Jurkat, Clone E6-1 (cell line): ENCODE results near the gene NR3C1.
"Not testable (repeated sequence)": the region's sequence is repeated elsewhere in the genome, so short reads cannot be mapped to it uniquely, and the experiment has no call there.

ENCODE experiments used
- DNase-seq: peaks from one replicate; pipeline ENCODE4 v3.0.0-alpha.2; 2011; ENCODE audit warnings: low read depth, low spot score
- H3K4me3 ChIP-seq: 2 replicates; pipeline ENCODE4 v1.5.1; 2011; ENCODE audit warnings: mild to moderate bottlenecking, low read length, control low read depth, moderate library complexity

The NR3C1 gene

GRCh38 chr5:143347046-143347445 is 56.4 kb downstream of the NR3C1 start:
- DNase-seq = no peak
- H3K4me3 ChIP-seq = no peak overlapping the region

- H3K4me3 ChIP-seq = no peak overlapping the region
Observed at GRCh38 chr5:143345671-143346440, 57.6 kb downstream of the NR3C1 start.

GRCh38 chr5:143343042-143343441 is 60.4 kb downstream of the NR3C1 start:
- no peak for DNase-seq
- H3K4me3 ChIP-seq = no peak overlapping the region

More at GRCh38 chr5:143345671-143346440, 57.6 kb downstream of the NR3C1 start:
- DNase-seq = no peak

GRCh38 chr5:143342607-143343006 is 60.9 kb downstream of the NR3C1 start:
- DNase-seq = no peak
- H3K4me3 ChIP-seq = no peak overlapping the region

- no peak overlapping the region for H3K4me3 ChIP-seq
- no peak for DNase-seq
Observed at GRCh38 chr5:143341807-143342570, 61.5 kb downstream of the NR3C1 start.

GRCh38 chr5:143340891-143341685 is 62.4 kb downstream of the NR3C1 start:
- H3K4me3 ChIP-seq = no peak overlapping the region
- DNase-seq = no peak

GRCh38 chr5:143338658-143339366 is 64.7 kb downstream of the NR3C1 start:
- DNase-seq = no peak
- H3K4me3 ChIP-seq = no peak overlapping the region

- H3K4me3 ChIP-seq = no peak overlapping the region
- no peak for DNase-seq
Observed at GRCh38 chr5:143337946-143338345, 65.5 kb downstream of the NR3C1 start.

GRCh38 chr5:143336485-143336884 is 67.0 kb downstream of the NR3C1 start:
- DNase-seq = no peak
- no peak overlapping the region for H3K4me3 ChIP-seq

- no peak overlapping the region for H3K4me3 ChIP-seq
- no peak for DNase-seq
Observed at GRCh38 chr5:143334903-143335302, 68.6 kb downstream of the NR3C1 start.

- not testable (repeated sequence) for DNase-seq, H3K4me3 ChIP-seq
Observed at GRCh38 chr5:143334380-143334779, 69.1 kb downstream of the NR3C1 start.

GRCh38 chr5:143331956-143332355 is 71.5 kb downstream of the NR3C1 start:
- DNase-seq = no peak
- H3K4me3 ChIP-seq = no peak overlapping the region

GRCh38 chr5:143329843-143330242 is 73.6 kb downstream of the NR3C1 start:
- no peak for DNase-seq
- H3K4me3 ChIP-seq = no peak overlapping the region

- no peak for DNase-seq
- no peak overlapping the region for H3K4me3 ChIP-seq
Observed at GRCh38 chr5:143328589-143329220, 74.8 kb downstream of the NR3C1 start.

GRCh38 chr5:143325086-143325485 is 78.4 kb downstream of the NR3C1 start:
- H3K4me3 ChIP-seq, DNase-seq: not testable (repeated sequence)

GRCh38 chr5:143322931-143323630 is 80.4 kb downstream of the NR3C1 start:
- not testable (repeated sequence) for H3K4me3 ChIP-seq, DNase-seq

- H3K4me3 ChIP-seq = no peak overlapping the region
- no peak for DNase-seq
Observed at GRCh38 chr5:143322176-143322575, 81.3 kb downstream of the NR3C1 start.
